Vagina (tissue), 2 donors: Measurements from ENCODE around the gene SLC35F5. TPM values are rescaled to one million over a fixed set of nuclear protein-coding genes. Genes with fewer than 3 reads are reported as not detected.
"Not testable (repeated sequence)": the region's sequence is repeated elsewhere in the genome, so short reads cannot be mapped to it uniquely, and the experiment has no call there.

ENCODE experiments used
- DNase-seq, 2 donors: peaks; one replicate each; pipeline ENCODE4 v3.0.0-alpha.2; 2017; ENCODE audit errors: extremely low spot score in 2 of 2
- H3K27ac ChIP-seq: fragments of 200-600 bp; sonication (generic); one replicate; pipeline ENCODE4 v1.5.1; 2019
- H3K27me3 ChIP-seq: fragments of 200-600 bp; sonication (generic); one replicate; pipeline ENCODE4 v1.5.1; 2019
- H3K36me3 ChIP-seq, 2 donors: fragments of 200-600 bp; sonication (generic); one replicate each; pipeline ENCODE4 v1.5.1; 2017 to 2019
- H3K4me1 ChIP-seq: fragments of 200-600 bp; sonication (generic); one replicate; pipeline ENCODE4 v1.5.1; 2019
- H3K4me3 ChIP-seq, 2 donors: fragments of 200-600 bp; sonication (generic); 1 replicate in 1 of 2; 2 replicates in 1 of 2; pipeline ENCODE4 v1.5.1; 2016 to 2019
- H3K9me3 ChIP-seq: fragments of 200-600 bp; sonication (generic); one replicate; pipeline ENCODE4 v1.5.1; 2019
- CTCF ChIP-seq, 3 experiments: fragments of 450-650 bp in 2 of 3; fragments of 200-600 bp in 1 of 3; sonication (generic) in 1 of 3; IDR thresholded peaks; one replicate each; pipeline ENCODE4 v1.5.1; 2017 to 2019; ENCODE audit warnings: antibody characterized with exemption in 3 of 3, mild to moderate bottlenecking in 2 of 3, moderate library complexity in 2 of 3
- POLR2A ChIP-seq, 2 donors: fragments of 450-650 bp; IDR thresholded peaks; one replicate each; pipeline ENCODE4 v1.6.1; 2017; ENCODE audit warnings: antibody characterized with exemption in 2 of 2, mild to moderate bottlenecking in 2 of 2, moderate library complexity in 2 of 2
- POLR2AphosphoS5 ChIP-seq, 2 donors: sonication (generic); formaldehyde crosslinking; IDR thresholded peaks; one replicate each; pipeline ENCODE4 v1.9.0; 2017; ENCODE audit warnings: antibody characterized with exemption in 2 of 2, mild to moderate bottlenecking in 2 of 2, low read depth in 1 of 2; ENCODE audit not compliant: insufficient read depth in 1 of 2
- intact Hi-C: fragments of 100-400 bp; cut with DNase I; formaldehyde crosslinking; loops from one replicate; pipeline ENCODE4 v1.15.1; 2023
- total RNA-seq: library from RNA; depleted of rRNA; stranded (reverse); fragments of >200 nt; gene quantifications from one replicate; pipeline ENCODE4 v1.2.3, GENCODE V29; 2016

The SLC35F5 gene
- total RNA-seq, 1 donor from 2014 or later: 64.6 TPM

DNA sequence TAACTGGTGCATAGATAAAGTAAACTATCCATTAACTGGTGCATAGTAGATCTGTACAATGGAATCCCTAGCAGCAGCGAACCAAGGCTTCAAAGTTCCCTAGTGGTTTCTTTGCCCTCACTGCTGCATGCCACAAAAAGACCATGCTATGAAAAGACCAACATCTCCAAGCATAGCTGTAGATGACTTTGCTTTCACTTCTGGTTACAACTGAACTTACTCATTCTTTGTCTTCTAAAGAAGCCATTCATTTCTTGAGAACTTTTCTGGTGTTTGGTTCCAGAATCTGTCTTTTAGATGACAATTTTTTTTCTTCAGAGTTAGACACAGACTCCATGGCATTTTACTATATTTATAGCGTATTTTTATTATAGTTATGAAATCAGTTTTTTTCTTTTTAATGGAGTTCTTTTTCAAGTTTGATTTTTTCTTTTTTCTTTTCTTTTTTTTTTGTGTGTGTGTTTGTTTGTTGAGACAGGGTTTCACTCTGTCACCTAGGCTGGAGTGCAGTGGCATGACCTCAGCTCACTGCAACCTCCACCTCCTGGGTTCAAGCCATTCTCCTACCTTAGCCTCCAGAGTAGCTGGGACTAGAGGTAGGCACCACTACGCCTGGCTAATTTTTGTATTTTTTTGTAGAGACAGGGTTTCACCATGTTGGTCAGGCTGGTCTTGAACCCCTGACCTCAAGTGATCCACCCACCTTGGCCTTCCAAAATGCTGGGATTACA is 63.6 kb downstream of the SLC35F5 start:
- Histone ChIP-seq H3K4me1 (no peaks in the 10 kb centered on the region), H3K9me3 (no peaks in the 10 kb centered on the region), H3K27me3 (no peaks in the 10 kb centered on the region), H3K27ac (no peak overlapping the region), H3K4me3 (no peak overlapping the region), H3K36me3 (no peaks in the 10 kb centered on the region)
- intact Hi-C loops: no loop called here
- DNase-seq: no peak
- TF ChIP-seq POLR2AphosphoS5 (IDR thresholded peaks at IDR 0.05; ENCODE audit: insufficient read depth in 1 of 2, low read depth in 1 of 2) (no peak), CTCF (IDR thresholded peaks at IDR 0.05) (no peak), POLR2A (IDR thresholded peaks at IDR 0.05) (no peak)

DNA sequence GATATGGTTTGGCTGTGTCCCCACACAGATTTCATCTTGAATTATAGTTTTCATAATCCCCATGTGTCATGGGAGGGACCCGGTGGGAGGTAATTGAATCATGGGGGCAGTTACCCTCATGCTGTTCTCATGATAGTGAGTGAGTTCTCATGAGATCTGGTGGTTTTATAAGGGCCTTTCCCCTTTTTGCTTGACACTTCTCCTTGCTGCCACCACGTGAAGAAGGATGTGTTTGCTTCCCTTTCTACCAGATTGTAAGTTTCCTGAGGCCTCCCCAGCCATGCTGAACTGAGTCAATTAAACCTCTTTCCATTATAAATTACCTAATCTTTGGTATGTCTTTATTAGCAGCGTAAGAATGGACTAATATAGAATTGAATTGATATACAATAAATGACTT is 65.6 kb downstream of the SLC35F5 start:
- DNase-seq, H3K36me3 ChIP-seq, intact Hi-C loops, H3K27ac ChIP-seq, H3K4me3 ChIP-seq, H3K9me3 ChIP-seq, H3K27me3 ChIP-seq, H3K4me1 ChIP-seq: not testable (repeated sequence)

- intact Hi-C loops: no loop called here
- Histone ChIP-seq H3K9me3 (no peaks in the 10 kb centered on the region), H3K4me3 (no peak overlapping the region), H3K4me1 (no peaks in the 10 kb centered on the region), H3K27me3 (no peaks in the 10 kb centered on the region), H3K36me3 (no peaks in the 10 kb centered on the region), H3K27ac (no peak overlapping the region)
- TF ChIP-seq CTCF (IDR thresholded peaks at IDR 0.05) (no peak), POLR2A (IDR thresholded peaks at IDR 0.05) (no peak), POLR2AphosphoS5 (IDR thresholded peaks at IDR 0.05; ENCODE audit: insufficient read depth in 1 of 2, low read depth in 1 of 2) (no peak)
- no peak for DNase-seq
These were observed 69.9 kb downstream of the SLC35F5 start for GRCh38 chr2:113686537-113686936.

GRCh38 chr2:113685471-113685870 is 71.0 kb downstream of the SLC35F5 start:
- TF ChIP-seq POLR2A (IDR thresholded peaks at IDR 0.05) (no peak), POLR2AphosphoS5 (IDR thresholded peaks at IDR 0.05; ENCODE audit: insufficient read depth in 1 of 2, low read depth in 1 of 2) (no peak), CTCF (IDR thresholded peaks at IDR 0.05) (no peak)
- intact Hi-C loops: no loop called here
- Histone ChIP-seq H3K36me3 (no peaks in the 10 kb centered on the region), H3K9me3 (no peaks in the 10 kb centered on the region), H3K27ac (no peak overlapping the region), H3K4me3 (no peak overlapping the region), H3K4me1 (no peaks in the 10 kb centered on the region), H3K27me3 (no peaks in the 10 kb centered on the region)
- no peak for DNase-seq

- no peaks in the 10 kb centered on the region for H3K36me3 ChIP-seq
- H3K4me3 ChIP-seq: no peak overlapping the region
- H3K27ac ChIP-seq: no peak overlapping the region
- intact Hi-C loops: no loop called here
- no peaks in the 10 kb centered on the region for H3K27me3 ChIP-seq
- H3K9me3 ChIP-seq: no peaks in the 10 kb centered on the region
- no peak for DNase-seq
- TF ChIP-seq CTCF (IDR thresholded peaks at IDR 0.05): no peak
- TF ChIP-seq POLR2AphosphoS5 (IDR thresholded peaks at IDR 0.05; ENCODE audit: insufficient read depth in 1 of 2, low read depth in 1 of 2): no peak
- TF ChIP-seq POLR2A (IDR thresholded peaks at IDR 0.05): no peak
- H3K4me1 ChIP-seq: no peaks in the 10 kb centered on the region
These were observed 77.0 kb downstream of the SLC35F5 start for GRCh38 chr2:113679457-113679856.
